Measurements from ENCODE around the gene EIF4B. TPM values are rescaled to one million over a fixed set of nuclear protein-coding genes. Genes with fewer than 3 reads are reported as not detected.
"Not testable (repeated sequence)": the region's sequence is repeated elsewhere in the genome, so short reads cannot be mapped to it uniquely, and the experiment has no call there.

EIF4B gene
- total RNA-seq, 1 experiment from 2014 or later = 351 TPM

GRCh38 chr12:53031616-53032015, 25.4 kb downstream of the EIF4B start:
- Histone ChIP-seq H3K4me3 (ENCODE audit: low read depth in 2 of 2, low read length in 2 of 2) (no peak overlapping the region), H3K36me3 (ENCODE audit: control insufficient read depth, insufficient read depth, low read length) (peaks cover 40% of the 10 kb centered on the region), H3K27me3 (ENCODE audit: control insufficient read depth, insufficient read depth, low read length) (no peaks in the 10 kb centered on the region), H3K9me3 (ENCODE audit: control insufficient read depth, insufficient read depth, low read depth, low read length) (no peaks in the 10 kb centered on the region), H3K27ac (ENCODE audit: low read length) (no peak overlapping the region), H3K4me1 (ENCODE audit: control insufficient read depth, insufficient read depth, low read length) (no peaks in the 10 kb centered on the region)
- DNase-seq (ENCODE audit: low read depth, low spot score) (no peak), ATAC-seq (no peak)
- CTCF ChIA-PET = interaction anchor here (0.6 kb wide), 1 partner anchor 23 kb away, joined by 3 read pairs; no protein-coding TSS in a partner anchor
- POLR2A ChIA-PET = no interaction called here
- TF ChIP-seq, protein P1, sequence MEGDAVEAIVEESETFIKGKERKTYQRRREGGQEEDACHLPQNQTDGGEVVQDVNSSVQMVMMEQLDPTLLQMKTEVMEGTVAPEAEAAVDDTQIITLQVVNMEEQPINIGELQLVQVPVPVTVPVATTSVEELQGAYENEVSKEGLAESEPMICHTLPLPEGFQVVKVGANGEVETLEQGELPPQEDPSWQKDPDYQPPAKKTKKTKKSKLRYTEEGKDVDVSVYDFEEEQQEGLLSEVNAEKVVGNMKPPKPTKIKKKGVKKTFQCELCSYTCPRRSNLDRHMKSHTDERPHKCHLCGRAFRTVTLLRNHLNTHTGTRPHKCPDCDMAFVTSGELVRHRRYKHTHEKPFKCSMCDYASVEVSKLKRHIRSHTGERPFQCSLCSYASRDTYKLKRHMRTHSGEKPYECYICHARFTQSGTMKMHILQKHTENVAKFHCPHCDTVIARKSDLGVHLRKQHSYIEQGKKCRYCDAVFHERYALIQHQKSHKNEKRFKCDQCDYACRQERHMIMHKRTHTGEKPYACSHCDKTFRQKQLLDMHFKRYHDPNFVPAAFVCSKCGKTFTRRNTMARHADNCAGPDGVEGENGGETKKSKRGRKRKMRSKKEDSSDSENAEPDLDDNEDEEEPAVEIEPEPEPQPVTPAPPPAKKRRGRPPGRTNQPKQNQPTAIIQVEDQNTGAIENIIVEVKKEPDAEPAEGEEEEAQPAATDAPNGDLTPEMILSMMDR (IDR thresholded peaks at IDR 0.05) = no peak
- TF ChIP-seq, protein P2, sequence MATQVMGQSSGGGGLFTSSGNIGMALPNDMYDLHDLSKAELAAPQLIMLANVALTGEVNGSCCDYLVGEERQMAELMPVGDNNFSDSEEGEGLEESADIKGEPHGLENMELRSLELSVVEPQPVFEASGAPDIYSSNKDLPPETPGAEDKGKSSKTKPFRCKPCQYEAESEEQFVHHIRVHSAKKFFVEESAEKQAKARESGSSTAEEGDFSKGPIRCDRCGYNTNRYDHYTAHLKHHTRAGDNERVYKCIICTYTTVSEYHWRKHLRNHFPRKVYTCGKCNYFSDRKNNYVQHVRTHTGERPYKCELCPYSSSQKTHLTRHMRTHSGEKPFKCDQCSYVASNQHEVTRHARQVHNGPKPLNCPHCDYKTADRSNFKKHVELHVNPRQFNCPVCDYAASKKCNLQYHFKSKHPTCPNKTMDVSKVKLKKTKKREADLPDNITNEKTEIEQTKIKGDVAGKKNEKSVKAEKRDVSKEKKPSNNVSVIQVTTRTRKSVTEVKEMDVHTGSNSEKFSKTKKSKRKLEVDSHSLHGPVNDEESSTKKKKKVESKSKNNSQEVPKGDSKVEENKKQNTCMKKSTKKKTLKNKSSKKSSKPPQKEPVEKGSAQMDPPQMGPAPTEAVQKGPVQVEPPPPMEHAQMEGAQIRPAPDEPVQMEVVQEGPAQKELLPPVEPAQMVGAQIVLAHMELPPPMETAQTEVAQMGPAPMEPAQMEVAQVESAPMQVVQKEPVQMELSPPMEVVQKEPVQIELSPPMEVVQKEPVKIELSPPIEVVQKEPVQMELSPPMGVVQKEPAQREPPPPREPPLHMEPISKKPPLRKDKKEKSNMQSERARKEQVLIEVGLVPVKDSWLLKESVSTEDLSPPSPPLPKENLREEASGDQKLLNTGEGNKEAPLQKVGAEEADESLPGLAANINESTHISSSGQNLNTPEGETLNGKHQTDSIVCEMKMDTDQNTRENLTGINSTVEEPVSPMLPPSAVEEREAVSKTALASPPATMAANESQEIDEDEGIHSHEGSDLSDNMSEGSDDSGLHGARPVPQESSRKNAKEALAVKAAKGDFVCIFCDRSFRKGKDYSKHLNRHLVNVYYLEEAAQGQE (IDR thresholded peaks at IDR 0.05; ENCODE audit: insufficient read depth in 1 of 2, low read depth in 2 of 2, low read length in 1 of 2) = no peak
- no peak for TF ChIP-seq POLR2AphosphoS5 (IDR thresholded peaks at IDR 0.05; ENCODE audit: low read depth, low read length)
- no peak for TF ChIP-seq SIN3A (IDR thresholded peaks at IDR 0.05; ENCODE audit: borderline replicate concordance, insufficient read depth, low read depth, low read length)
- TF ChIP-seq TCF7L2 (IDR thresholded peaks at IDR 0.05; ENCODE audit: low read depth, low read length) = no peak
- BruUV-seq (replicated peaks) = no TSS peak
- intact Hi-C loops (cut with micrococcal nuclease; ENCODE audit: unreplicated experiment) = no loop called here
- in situ Hi-C loops (cut with HindIII; ENCODE audit: low pct_unique_long_range_greater_than_20kb, low sequenced_read_pairs) = no loop called here

- H3K36me3 ChIP-seq (ENCODE audit: control insufficient read depth, insufficient read depth, low read length) = peaks cover 42% of the 10 kb centered on the region
- intact Hi-C loops (cut with micrococcal nuclease; ENCODE audit: unreplicated experiment); CTCF ChIA-PET; H3K27ac ChIP-seq (ENCODE audit: low read length); H3K9me3 ChIP-seq (ENCODE audit: control insufficient read depth, insufficient read depth, low read depth, low read length); H3K4me3 ChIP-seq (ENCODE audit: low read depth in 2 of 2, low read length in 2 of 2); BruUV-seq (replicated peaks); ATAC-seq; H3K4me1 ChIP-seq (ENCODE audit: control insufficient read depth, insufficient read depth, low read length); DNase-seq (ENCODE audit: low read depth, low spot score); POLR2A ChIA-PET; in situ Hi-C loops (cut with HindIII; ENCODE audit: low pct_unique_long_range_greater_than_20kb, low sequenced_read_pairs); H3K27me3 ChIP-seq (ENCODE audit: control insufficient read depth, insufficient read depth, low read length): not testable (repeated sequence)
These were observed 27.6 kb downstream of the EIF4B start for GRCh38 chr12:53033832-53034231.

DNA sequence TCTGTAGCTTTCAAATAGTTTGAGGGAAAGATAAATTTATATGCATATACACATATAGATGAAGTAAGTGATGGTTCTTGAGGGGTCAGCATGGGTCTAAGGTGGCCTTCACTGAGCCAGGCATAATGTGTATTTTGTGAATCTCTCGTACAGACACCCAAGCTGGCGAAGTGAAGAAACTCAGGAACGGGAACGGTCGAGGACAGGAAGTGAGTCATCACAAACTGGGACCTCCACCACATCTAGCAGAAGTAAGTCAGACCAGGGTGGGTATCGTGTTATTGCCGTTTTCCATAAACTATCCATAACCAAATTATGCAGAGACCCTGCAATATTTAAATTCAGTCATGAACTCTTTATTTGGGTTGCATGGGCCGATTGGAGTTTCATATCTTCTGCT, 28.2 kb downstream of the EIF4B start:
- in situ Hi-C loops (cut with HindIII; ENCODE audit: low pct_unique_long_range_greater_than_20kb, low sequenced_read_pairs) (no loop called here), intact Hi-C loops (cut with micrococcal nuclease; ENCODE audit: unreplicated experiment) (no loop called here)
- H3K27me3 ChIP-seq (ENCODE audit: control insufficient read depth, insufficient read depth, low read length) = no peaks in the 10 kb centered on the region
- no peak for TF ChIP-seq POLR2AphosphoS5 (IDR thresholded peaks at IDR 0.05; ENCODE audit: low read depth, low read length)
- no peak for TF ChIP-seq SIN3A (IDR thresholded peaks at IDR 0.05; ENCODE audit: borderline replicate concordance, insufficient read depth, low read depth, low read length)
- TF ChIP-seq, protein P1 (IDR thresholded peaks at IDR 0.05) = no peak
- TF ChIP-seq TCF7L2 (IDR thresholded peaks at IDR 0.05; ENCODE audit: low read depth, low read length) = no peak
- TF ChIP-seq, protein P2 (IDR thresholded peaks at IDR 0.05; ENCODE audit: insufficient read depth in 1 of 2, low read depth in 2 of 2, low read length in 1 of 2) = no peak
- peaks cover 48% of the 10 kb centered on the region for H3K36me3 ChIP-seq (ENCODE audit: control insufficient read depth, insufficient read depth, low read length)
- no peak for ATAC-seq
- H3K27ac ChIP-seq (ENCODE audit: low read length) = no peak overlapping the region
- no peaks in the 10 kb centered on the region for H3K4me1 ChIP-seq (ENCODE audit: control insufficient read depth, insufficient read depth, low read length)
- CTCF ChIA-PET = no interaction called here
- no TSS peak for BruUV-seq (replicated peaks)
- POLR2A ChIA-PET = interaction anchor here (0.6 kb wide), 1 partner anchor 51 kb away, joined by 3 read pairs; no protein-coding TSS in a partner anchor
- DNase-seq (ENCODE audit: low read depth, low spot score) = no peak
- no peak overlapping the region for H3K4me3 ChIP-seq (ENCODE audit: low read depth in 2 of 2, low read length in 2 of 2)
- no peaks in the 10 kb centered on the region for H3K9me3 ChIP-seq (ENCODE audit: control insufficient read depth, insufficient read depth, low read depth, low read length)
